Left cardiac atrium (tissue), 4 donors: ENCODE measurements around the gene MTUS2. TPM values are rescaled to one million over a fixed set of nuclear protein-coding genes. Genes with fewer than 3 reads are reported as not detected.
"Not testable (repeated sequence)": the region's sequence is repeated elsewhere in the genome, so short reads cannot be mapped to it uniquely, and the experiment has no call there.

Source experiments
- ATAC-seq, 2 donors: fragments of 200-7000 bp; cut with Tn5 transposase; one replicate each; pipeline ENCODE4 v1.9.1; 2020; ENCODE audit warnings: mild to moderate bottlenecking in 2 of 2, moderate library complexity in 2 of 2
- DNase-seq: peaks from one replicate; pipeline ENCODE4 v3.0.0-alpha.2; 2020
- intact Hi-C, 2 donors: fragments of 100-400 bp; cut with DNase I; formaldehyde crosslinking; loops; one replicate each; pipeline versions ENCODE4 v1.14.1 to v1.15.1; 2022 to 2023
- total RNA-seq, 2 donors: library from RNA; stranded (reverse); fragmentation: NEBNext Ultra II Directional; extraction: Animal tissue kit (Norgen Biotek cat#: 25700); gene quantifications; one replicate each; pipeline ENCODE4 v1.2.1, GENCODE V29; 2021
- donor health status: DM: no; HTN: yes; CAD: no.
- donor health status: DM: no; HTN: yes; CAD: no; lungs with severe emphysema.
- donor health status: DM: yes; HTN: yes; CAD: no.
- donor health status: Dilated cardiomyopathy.

Gene MTUS2
- total RNA-seq, 2 donors from 2014 or later, result 22.8 to 52.4 TPM

- ATAC-seq (no peak), DNase-seq (no peak)
- intact Hi-C loops, result no loop called here
Measured at GRCh38 chr13:29175250-29175873, 355.2 kb downstream of the MTUS2 start.

GRCh38 chr13:29180055-29180454 is 359.9 kb downstream of the MTUS2 start:
- no peak for ATAC-seq
- no peak for DNase-seq
- intact Hi-C loops, result no loop called here

DNA sequence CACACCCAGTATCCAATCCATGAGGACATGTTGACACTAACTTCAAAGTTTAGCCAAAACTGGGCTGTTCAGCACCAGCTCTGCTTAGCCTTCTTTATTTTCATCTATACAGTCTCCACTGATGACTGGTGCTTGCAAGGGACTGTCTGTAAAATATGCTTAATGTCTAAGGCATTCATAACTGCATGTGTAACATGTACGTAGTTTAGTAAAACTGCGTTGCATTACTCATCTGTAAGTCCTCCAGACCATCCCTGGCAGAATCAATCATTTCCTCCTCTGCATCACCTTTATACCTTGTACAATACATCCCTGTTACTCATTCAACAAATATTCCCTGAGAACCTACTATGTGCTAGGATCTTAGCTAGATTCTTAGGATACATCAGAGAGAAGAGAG is 362.1 kb downstream of the MTUS2 start:
- no peak for ATAC-seq
- DNase-seq, result no peak

DNA sequence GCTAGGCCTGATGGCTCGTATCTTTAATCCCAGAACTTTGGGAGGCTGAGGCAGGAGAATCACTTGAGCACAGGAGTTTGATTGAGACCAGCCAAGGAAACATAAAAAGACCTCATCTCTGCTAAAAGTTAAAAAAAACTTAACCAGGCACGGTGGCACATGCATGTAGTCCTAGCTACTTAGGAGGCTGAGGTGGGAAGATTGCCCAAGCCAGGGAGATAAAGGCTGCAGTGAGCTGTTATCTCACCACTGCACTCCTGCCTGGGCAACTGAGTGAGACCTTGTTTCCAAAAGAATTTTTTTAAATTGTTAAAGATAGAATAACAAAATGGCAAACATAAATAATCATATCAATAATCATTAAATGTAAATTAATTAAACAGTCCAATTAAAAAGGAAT is 365.8 kb downstream of the MTUS2 start:
- intact Hi-C loops, result no loop called here
- ATAC-seq (no peak), DNase-seq (no peak)

More for the DNA sequence above, 362.1 kb downstream of the MTUS2 start:
- intact Hi-C loops, result no loop called here

DNA sequence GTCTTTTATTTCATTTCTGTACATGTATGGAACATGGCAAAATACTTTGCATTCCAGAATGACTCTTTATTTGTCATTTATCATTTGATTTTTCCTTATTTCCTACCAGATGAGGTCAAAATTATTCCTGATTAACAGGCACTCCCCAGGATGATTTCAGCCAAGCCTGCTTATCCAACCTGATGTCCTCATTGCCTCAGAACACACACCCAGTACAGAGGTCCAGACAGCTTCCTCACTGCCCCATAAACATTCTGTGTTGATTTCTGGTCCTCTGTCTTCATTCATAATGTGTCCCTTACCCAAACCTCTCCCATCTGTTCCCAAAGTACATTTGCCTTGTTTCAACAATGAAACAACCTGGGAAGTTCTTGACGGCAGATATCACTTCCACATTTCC is 367.4 kb downstream of the MTUS2 start:
- DNase-seq (no peak), ATAC-seq (no peak)
- intact Hi-C loops, result no loop called here

- DNase-seq (no peak), ATAC-seq (no peak)
- intact Hi-C loops, result no loop called here
Measured at GRCh38 chr13:29190298-29190697, 370.2 kb downstream of the MTUS2 start.

DNA sequence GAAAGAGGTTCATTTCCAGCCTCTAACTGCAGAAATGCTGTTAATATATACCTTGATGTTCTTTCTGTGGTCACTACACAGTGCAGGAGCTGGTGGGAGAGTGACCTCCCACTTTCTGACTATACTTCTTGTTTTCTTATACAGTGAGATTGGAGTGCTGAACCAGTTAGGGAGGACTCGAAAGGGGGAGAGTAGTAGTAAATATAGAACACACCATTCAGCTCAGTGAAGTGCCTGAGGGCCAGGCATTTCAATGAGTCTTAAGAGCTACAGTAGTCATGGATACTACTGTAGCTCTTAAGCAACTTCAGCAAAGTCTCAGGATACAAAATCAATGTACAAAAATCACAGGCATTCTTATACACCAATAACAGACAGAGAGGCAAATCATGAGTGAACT is 372.9 kb downstream of the MTUS2 start:
- ATAC-seq (no peak), DNase-seq (no peak)
- intact Hi-C loops, result no loop called here

GRCh38 chr13:29195456-29195855 is 375.3 kb downstream of the MTUS2 start:
- no peak for ATAC-seq
- DNase-seq, result no peak
- intact Hi-C loops, result no loop called here

GRCh38 chr13:29196409-29197074 is 376.4 kb downstream of the MTUS2 start:
- no peak for DNase-seq
- intact Hi-C loops, result no loop called here
- no peak for ATAC-seq

GRCh38 chr13:29202753-29203152 is 382.6 kb downstream of the MTUS2 start:
- ATAC-seq, intact Hi-C loops, DNase-seq: not testable (repeated sequence)

DNA sequence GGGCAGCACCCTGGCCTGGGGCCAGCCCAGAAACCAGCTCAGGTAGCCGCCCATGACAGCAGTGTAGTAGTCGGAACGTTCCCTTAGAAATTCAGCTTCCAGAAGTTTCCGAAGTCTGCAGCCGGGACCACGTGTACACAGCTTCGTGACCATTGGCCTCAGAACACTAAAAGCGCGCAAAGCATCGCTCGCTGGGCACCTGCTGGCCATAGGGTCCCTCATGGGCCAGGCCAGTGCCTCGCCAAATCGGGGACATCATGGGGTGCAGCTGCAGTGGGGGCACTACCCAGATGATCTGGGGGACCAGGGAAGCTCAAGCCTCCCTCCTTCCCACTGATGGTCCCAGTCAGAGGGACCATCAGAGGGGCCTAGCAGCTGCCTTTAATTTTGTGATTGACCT is 384.5 kb downstream of the MTUS2 start:
- DNase-seq, result no peak
- intact Hi-C loops, result no loop called here
- ATAC-seq, result no peak

- DNase-seq (no peak), ATAC-seq (no peak)
- intact Hi-C loops, result no loop called here
Measured at GRCh38 chr13:29210676-29211075, 390.5 kb downstream of the MTUS2 start.

DNA sequence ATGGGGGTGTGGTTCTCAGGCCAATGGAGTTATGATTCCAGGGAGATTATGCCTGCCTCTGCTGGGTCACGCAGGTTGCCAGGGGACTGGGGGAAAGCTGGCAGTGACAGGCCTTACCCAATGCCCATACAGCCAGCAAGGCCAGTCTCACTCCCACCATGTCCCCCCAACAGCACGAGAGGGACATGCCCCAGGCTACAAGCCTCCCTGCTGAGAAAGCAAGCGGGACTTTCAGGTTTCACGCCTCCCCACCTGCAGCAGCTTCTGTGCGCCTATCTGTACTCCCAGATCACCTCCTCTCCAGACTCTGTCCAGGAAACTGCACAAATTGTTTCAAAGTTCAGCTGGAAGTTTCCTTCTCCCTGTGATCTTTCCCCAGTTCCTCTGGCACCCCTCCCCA is 391.0 kb downstream of the MTUS2 start:
- ATAC-seq, intact Hi-C loops, DNase-seq: not testable (repeated sequence)

DNA sequence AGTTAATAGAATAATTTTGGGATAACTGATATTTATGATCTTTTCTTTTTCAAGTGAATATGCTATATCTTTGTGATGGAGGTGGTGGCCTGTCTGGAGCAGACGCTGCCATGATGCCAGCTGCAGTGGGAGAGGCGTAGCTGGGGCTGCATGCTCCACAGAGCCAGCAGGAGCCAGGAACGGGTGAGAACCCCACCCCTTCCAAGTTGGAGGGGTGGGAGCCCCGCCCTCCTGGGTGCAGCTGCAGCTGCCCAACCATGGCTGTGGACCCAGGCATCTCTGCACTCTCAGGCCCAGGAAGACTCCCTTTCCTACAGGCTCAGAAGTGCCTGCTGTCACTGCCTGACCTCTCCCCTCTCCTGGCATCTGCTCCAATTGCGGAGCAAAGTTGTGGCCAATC is 402.3 kb downstream of the MTUS2 start:
- DNase-seq (no peak), ATAC-seq (no peak)
- intact Hi-C loops, result no loop called here

GRCh38 chr13:29224206-29224605 is 404.1 kb downstream of the MTUS2 start:
- no peak for DNase-seq
- intact Hi-C loops, result no loop called here
- ATAC-seq, result no peak

DNA sequence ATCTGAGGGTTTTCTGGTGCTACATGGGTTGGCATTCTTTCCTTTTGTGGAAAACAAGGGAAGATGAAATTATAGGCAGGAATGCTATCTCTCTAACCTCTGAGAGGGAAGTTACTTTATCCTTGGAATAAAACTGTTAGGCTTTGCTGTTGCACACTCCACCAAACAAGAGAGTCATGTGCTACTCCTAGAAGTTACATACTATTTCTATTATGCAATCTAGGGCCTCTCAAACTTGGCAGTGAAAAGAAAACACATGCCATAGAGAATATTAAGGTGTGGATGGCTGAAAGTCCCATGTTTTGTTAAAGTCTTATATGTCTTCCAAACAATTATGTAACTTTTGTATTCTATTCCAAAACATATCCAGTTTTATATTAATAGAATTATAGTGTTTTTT is 407.4 kb downstream of the MTUS2 start:
- ATAC-seq, result peak; percentile 27 to 70
- intact Hi-C loops, result no loop called here
- no peak for DNase-seq

- DNase-seq (no peak), ATAC-seq (no peak)
- intact Hi-C loops, result no loop called here
Measured at GRCh38 chr13:29230299-29230845, 410.2 kb downstream of the MTUS2 start.

- DNase-seq (no peak), ATAC-seq (no peak)
- intact Hi-C loops, result no loop called here
Measured at GRCh38 chr13:29239653-29240525, 419.8 kb downstream of the MTUS2 start.

DNA sequence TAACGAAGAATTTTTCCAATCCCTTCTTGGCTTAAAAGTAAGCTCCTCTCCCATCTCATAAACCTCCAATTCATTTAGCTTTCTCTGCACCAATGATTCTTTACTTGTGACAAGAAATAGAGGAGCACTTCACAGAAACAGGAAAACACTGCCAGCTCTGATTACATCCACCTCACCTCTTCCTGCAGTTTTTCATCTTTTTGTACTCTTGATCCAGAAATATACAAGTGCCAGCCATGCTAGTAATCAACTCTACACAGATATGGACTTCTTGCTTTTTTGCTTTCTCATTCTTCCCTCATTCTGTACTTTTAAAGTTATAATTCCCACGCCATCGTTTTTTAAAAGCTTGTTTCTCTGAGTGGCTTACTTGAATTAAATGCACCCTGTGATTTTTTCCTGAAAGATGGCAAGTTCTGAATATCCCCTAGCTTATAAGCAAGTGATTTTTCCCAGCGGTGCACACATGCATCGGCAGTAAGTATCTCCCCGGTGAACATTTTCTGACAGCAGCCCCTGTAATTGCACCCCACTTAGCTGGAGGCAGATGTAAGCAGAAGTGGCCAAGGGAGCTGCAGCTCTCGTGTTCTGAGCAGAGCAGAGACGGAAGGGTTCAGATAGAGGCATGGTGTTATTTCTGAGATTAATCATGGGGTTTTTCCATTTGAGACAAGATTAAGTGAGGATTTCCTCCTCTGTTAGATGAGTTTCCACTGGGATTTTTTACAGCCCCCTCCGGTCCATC is 434.7 kb downstream of the MTUS2 start:
- ATAC-seq (no peak), DNase-seq (no peak)
- intact Hi-C loops, result no loop called here
